HG02981 (cell line): Measurements from ENCODE around the gene MXRA7.
A peak's percentile ranks its signal among the peaks of the same experiment; 100 is the strongest.

Experiments used
- ATAC-seq: cut with Tn5 transposase; IDR thresholded peaks from one replicate; pipeline ENCODE4 v1.9.1; 2021; ENCODE audit warnings: mild to moderate bottlenecking, moderate library complexity; ENCODE audit not compliant: unreplicated experiment

MXRA7 gene

DNA sequence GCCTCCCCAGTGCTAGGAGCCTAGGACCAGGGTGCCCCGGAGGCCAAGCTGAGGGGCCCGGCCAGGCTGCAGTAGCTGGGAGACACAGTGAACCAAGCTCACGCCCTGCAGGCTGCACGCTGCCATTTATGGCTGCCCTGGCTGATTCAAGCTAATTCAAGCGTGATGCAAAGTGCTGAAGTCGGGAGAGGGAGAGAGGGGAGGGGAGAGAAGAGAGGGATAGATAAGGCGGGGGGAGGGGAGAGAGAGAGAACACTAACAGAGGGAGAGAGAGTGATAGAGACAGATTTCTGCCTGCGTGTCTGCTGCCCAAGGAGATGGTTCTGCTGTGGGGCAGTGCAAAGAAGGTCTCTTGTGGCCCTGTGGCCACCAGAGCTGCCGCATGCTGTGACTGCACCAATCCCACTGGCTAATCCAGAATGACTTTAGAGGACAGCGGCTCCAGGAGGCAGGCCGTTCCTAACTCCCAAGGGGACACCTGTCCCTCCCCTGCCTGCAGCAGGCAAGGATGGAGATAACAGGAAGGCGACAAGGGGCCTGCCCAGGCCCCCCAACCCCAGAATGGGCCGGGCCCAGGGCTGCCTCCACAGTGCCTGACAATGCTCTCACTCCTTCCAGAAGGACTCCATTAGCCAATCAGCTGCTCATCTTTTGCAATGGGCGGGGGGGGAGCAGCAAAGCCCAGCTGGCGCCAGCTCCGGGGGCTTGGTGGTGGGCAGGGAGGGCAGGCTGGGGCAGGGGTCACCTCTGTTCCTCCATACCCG lies 12.9 kb downstream of the MXRA7 start:
- no peak for ATAC-seq

DNA sequence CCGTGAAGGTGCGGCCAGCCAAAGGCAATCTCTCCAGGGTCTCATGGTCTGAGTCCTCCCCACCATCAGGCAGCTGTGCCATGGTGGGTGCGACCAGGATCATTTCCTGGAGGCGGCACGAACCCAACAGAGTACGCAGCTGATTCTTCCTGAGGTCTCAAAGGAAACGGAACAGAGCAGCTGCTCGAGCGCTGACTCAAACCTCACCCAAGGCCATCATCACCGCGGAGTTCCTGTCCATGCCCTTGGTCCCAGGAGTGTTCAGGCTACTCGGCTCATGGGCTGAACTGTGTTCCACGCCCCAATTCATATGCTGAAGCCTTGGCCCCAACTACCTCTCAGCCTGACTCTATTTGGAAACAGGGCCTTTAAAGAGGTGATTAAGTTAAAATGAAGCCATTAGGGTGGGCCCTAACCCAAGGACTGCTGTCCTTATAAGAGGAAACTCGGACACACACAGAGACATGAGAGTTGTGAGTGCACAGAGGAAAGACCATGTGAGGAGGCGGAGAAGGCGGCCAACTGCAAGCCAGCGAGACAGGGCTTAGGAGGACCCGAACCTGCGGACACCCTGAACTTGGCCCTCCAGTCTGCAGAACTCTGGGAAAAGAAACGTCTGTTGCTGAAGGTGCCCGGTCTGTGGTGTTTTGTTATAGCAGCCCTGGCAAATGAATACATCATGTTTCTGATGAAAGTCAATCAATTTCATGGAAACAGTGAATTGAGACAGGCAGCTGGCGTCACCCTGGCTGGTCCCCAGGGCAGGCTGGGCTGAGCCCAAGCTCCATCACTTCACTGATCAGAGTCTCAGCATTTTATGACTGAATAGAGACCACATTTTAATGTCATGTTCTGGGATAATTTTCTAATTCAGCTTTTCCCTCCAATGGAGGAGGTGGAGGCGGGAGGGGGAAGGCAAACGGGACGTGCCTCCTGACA lies 13.7 kb downstream of the MXRA7 start:
- peak; percentile 78 for ATAC-seq

DNA sequence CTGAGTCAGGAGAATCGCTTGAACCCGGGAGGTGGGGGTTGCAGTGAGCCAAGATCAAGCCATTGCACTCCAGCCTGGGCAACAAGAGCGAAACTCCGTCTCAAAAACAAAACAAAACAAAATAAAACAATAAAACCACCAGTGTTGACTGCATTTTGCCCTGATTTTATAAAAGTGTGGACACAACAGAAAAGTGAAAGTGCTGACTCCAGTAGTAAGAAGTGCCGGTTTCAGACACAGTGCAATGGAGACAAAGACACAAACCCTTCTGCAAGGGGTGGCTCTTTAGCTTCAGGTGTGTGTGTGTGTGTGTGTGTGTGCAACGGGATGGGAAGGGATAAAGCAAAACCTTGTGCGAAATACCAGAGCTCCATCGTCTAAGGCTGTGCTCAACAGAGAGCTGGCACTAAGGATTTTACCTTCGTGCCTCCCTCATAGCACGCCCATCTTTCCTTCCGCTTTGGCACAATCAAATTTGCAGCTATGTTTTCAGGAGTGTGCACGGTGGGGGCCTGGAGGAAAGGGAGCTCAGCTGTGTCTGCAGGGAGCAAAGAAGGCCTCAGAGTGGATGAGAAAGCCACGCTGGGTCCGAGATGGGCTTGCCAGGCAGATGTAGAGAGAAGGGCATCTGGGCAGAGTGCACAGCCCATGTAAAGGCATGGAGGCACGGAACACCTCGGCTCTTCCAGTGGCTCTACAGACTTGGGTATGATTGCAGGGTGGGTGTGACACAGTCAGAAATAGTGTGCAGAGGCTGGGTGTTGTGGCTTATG lies 15.5 kb downstream of the MXRA7 start:
- no peak for ATAC-seq

DNA sequence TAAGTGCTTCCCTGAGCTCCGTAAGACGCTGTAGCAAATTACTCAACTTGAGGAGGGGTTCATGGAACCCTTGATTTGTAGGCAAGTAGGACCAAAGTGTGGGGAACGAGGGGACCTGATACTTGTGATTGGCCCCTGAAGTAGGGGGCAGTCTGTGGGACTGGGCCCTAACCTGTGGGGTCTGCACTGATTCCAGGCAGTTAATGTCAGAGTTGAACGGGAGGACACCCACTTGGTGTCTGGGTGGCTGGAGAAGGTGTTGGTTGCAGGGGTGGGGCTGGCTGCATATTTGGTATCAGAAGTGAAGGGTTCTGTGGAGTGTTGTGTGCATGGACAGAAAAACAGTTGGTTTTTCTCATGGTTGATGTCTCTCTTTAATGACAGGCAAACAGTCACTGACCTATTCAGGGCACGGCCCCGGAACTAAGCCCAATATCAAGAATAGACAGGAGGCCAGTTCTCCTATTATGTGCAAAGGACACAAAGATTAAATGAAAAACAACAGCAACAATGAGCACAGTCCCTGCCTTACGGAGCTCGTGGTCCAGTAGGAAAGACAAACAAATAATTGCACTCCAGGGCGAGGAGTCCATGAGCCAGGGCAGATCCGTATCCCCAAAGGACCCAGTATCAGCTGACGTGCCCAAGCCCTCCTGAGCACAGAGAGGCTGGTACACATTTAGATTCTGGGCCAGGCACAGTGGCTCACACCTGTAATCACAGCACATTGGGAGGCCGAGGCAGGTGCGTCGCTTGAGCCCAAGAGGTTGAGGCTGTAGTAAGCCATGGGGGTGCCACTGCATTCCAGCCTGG lies 19.2 kb downstream of the MXRA7 start:
- ATAC-seq: no peak

DNA sequence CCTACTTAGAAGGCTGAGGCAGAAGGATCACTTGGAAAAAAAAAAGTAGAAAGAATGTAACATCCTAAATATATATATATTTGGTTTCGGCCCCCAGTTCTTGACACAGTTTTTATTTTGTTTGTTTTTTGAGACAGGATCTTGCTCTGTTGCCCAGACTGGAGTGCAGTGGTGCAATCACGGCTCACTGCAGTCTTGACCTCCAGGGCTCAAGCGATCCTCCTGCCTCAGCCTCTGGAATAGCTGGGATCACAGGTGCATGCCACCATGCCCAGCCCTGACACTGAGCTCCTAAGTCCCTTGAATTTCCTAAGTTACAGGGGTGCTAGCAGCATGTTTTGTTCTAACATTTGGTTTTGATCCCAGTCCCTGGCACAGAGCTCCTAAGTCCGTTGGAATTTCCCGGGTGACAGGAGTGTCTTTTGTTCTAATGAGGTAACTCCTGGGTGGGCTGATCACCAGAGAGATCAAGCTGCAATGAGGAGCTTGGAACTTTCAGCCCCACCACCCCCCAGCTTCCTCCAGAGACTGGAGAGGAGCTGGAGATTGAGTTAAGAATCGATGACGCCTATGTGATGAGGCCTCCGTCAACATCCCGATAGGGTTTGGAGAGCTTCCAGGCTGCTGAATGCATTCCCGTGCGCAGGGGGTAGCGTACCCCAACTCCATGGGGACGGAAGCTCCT lies 20.0 kb downstream of the MXRA7 start:
- ATAC-seq: no peak

DNA sequence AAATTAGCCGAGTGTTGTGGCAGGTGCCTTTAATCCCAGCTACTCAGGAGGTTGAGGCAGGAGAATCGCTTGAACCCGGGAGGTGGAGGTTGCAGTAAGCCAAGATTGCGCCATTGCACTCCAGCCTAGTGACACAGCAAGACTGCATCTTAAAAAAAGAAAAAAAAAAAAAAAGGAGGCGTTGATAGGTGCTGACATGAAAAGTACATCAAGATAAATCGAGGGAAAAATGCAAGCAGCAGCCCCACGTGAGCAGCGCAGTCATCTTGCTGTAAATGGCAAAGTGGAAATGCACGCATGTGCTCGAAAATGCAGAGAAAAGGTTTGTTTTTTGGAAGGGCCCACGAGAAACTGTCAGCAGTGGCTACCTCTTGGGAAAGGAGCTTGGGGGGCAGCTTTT lies 20.9 kb downstream of the MXRA7 start:
- ATAC-seq: no peak

DNA sequence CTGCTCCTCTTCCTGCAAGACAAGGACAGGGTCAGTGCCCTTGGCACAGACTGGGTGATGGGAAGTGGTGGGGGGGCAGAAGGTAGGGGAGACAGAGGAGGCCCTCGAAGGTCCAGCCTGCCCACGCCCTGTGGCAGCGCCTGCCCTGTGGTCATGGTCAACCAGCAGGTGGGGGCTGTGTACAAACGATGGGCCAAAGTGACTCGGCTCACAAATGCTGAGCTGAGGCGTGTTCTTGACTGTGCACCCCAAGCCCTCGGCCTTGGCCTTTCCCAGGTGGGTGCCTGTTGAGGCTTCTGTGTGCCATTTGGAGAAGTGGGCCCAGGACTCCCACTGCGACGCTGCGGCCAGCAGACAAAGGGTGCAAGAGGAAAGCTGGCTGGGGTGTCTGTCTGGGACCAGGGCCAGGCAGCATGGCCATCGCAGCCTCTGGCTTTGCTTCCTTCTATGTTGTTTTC lies 22.6 kb downstream of the MXRA7 start:
- no peak for ATAC-seq

DNA sequence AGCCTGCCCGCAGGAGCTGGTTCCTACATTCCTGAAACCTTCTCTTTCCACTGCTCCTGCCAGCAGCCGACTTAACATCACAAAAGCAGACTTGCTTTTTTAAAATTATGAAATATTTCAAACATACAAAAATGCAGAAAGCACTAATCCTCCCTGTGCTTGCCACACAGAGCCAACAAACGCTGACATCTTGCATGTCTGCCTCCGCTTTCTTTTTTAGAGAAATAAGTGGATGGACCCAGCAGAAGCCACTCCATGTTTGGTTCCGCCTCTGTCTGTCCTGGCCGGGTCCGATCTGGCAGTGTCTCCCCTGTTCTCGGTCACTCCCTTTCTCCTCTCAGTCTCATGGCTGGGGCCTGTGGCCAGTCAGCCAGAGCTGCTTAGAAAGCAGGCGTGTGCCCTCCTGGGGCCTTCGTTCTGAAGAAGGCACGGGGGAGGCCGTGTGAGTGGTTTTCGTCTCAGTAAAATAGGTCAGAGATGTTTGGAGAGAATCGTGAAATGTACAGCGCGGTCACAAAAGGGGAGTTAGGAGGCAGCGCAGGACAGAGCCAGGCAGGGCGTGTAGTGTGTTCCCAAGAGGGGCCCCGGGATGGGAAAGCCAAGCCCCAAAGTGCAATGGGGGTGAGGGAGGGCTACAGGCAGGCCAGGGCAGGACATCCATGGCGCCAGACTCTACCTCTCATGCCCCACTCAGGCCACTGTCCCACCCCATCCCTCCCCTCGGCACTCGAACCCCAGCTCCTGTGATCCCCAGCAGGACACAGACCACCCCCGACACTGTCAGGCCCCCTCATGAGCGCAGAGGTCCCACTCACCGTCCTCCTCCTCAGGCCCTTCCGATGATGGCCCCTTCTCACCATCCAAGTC lies 23.2 kb downstream of the MXRA7 start:
- ATAC-seq: no peak

DNA sequence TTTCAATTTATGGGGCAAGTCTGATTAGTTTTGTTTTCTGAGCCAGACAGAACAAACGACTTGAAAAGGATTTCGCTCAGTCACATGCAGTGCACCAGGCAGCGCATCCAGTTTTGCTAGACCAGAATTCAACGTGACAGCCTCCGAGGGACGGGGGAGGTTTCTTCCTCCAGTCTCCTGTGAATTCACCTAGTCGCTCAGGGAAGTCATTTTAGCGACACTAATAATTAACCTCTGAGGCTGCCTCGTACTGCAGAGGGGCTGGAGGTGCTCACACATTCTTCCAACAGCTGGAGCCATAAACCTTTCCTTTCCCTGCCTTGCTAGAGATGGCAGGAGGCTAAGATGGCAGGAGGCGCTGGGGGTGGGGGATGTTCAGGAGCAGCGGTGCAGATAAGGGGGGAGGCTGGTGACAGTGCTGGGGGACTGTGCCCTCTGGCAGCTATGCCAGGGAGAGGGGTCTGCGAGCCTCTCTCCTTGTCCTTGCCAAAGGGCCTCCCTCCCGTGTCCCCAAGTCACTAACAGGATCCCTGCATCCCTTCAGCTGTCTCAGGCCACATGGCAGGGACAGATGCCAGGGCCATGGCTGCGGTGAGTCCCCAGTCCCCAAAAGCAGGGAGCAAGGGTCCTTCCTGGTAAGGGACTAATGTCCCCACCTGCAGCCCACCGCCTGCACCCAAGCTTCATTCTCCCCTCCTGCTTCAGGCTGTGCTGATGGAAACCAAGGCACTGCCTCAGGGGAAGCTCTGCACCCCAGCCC lies 24.0 kb downstream of the MXRA7 start:
- ATAC-seq: no peak

DNA sequence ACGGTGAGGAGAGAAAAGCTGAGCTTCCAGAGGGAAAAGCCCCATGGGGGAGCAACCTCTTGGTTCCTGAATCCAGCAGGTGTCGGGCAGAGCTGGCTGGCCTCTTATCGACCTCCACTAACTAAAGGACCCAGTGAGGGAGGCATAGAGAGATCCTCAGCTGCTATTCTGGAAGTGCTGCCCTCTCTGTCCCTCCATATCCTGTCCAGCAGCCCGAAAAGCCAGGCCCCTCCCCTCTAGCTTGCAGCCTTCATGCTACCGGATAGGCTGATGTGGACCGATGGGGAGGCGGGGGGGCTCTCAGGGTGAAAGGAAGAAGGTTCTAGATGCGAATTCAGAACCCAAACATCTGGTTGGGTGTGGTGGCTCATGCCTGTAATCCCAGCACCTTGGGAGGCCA lies 24.9 kb downstream of the MXRA7 start:
- ATAC-seq: no peak

DNA sequence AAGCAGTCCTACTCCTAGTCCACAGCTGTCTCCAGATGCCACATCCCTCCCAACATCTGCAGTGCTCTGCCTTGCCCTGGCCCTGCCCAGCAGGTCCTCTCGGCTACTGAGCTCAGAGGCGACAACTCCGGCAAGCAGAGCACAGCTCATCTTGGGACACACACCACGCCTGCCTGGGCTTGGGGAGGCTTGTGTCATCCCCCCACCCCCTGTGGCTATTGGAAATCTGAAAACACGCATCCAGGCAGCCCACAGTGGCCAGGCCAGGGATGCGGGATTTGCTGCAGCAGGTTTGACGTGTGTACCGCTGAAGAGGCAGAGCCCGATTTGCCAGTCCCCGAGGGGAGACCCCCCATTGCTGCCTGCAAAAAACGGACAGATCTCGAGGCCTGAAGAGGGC lies 25.4 kb downstream of the MXRA7 start:
- ATAC-seq: no peak

DNA sequence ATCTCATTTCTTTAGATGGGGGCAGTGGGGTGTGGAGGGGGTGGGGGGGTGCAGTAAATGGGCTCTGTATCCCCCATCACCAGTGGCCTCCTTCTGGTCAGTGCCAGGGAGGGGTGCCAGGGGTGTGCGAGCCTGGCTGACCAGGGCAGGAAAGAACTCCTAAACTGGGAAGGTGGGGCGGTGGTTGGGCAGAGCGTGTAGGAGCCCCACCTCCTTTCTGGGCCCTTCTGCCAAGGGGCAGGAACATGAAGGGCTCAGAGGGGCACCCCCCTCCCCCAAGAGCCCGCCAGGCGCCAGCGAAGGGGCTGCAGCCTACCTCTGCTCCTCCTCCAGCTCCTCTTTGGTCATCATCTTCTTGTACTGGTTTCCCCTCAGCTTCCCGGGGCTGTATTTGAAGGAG lies 26.0 kb downstream of the MXRA7 start:
- no peak for ATAC-seq

DNA sequence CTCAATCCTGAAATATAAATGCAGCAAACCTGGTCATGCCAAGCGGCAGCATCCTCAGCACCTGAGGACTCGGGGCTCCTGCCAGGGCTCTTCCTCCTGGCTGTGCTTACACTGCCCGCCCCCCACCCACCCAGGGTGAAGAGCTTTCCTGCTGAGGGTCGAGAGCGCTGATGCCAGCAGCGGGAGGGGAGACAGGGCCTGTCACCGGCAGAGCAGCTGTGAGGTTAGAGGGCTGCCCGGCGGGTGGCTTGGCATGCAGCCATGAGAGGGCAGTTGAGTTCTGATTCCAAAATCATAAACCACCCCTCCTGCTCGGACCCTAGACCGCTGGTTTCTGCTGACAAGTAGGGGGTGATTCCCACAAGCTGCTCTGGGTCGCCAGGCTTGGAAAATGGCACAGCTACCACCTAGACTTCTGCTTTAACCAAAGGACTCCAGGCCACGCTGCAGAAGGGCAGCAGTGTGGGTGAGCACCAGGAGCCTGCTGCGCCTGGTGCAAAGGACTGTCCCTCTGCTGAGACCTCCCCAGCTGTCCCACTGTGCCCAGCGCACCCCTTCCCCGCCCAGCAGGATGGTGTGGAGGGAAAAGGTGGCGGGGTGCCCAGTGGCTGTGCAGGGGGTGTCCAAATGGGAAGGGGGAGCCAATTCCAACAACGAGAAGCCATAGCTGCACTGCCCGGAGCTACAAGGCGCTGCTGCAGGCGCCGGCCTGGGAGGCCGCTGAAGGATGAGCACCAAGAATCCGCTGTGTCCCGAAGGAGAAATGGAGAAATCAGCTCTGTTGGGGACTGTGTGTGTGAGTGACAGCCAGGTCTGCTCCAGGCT lies 26.6 kb downstream of the MXRA7 start:
- ATAC-seq: no peak

DNA sequence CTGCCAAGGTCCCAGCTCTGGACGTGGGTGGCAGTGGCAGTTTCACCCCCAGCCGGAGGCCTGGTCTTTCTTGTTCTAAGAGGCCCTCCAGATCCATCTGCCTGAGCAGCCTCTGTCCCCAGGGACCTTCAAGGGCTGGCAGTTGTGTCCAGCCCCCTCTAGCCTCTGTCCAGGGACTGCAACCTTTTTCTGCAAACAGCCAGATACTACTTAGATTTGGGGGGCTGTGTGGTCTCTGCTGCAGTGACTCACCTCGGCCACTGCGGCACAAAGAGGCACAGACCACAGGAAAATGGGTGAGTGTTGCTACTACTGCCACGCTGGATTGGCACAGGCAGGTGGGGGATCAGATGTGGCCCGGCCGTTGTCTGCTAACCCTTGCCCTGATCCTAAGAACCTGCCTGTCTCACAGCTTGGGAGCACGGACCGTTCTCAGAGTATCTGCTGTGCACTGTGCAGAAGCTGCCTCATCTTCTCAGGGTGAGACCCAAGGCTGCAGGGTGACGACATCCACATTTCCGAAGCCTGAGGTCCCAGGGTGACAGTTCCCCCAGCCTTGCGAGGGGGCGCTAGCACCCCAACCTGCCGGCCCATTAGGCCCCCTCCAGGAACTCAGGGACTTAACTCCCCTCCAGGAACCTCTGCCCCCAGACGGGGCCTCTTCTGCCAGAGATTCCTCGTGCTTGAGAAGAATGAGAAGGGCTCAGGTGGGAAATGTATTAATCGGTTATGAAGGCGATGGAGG lies 27.6 kb downstream of the MXRA7 start:
- ATAC-seq: no peak

DNA sequence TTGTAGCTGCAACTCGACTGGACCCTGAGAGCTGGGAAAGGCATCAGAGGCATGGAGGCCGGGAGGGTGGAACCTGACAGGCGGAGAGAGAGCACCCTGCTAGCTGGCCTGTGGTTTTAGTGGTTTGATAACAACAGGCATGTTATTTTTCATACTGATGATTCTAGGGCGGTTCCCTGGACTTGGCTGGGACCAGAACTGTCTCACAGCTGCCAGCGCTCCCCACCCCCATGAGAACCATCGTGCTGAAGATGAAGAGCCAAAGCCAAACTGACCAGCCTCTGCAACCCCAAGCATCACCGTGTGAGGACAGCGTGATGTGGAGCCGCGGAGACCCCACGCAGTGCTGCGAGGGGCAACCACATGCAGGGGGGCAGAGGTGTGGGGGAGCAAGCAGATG lies 28.5 kb downstream of the MXRA7 start:
- ATAC-seq: no peak

DNA sequence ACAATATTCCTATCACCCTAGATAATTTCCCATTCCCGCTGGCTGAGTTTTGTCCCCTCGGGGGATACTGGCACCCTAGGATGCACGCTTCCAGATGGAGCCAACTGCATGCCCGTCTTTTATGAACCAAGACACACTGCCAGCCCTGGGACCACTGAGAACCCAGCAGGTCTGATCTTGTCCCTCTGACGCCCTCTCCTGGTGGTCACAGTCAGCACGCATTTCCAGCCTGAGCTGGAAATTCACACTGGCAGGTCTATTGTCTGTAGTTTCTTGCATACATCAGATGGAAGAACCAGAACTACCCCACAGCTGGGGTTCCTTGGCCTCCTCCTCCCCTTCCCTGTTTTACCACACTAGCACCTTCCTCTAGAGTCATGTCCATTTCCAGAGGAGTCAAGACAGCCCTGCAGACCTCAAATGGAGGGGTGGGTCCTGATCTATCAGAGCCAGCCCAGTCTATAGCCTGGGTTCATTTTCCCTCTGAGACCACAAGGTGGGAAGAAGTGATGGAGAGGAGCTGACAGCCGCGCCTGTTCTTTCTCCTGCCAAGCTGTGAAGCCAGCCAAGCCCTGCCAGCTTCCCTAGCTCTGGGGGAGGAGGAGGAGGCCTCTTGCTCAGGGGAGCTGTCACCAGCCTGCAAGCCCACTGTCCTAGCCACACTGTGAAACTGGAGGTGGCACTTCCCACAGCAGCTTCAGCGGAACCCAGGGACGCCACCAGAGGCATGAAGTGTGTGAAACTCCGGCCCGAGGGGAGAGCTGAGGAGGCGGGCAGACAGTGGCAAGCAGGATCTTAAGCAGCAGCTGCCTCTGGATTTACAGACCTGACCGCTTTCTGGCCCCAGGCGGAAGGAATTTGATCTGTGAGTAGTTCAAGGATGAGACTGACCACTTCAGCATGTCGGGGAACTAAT lies 29.3 kb downstream of the MXRA7 start:
- no peak for ATAC-seq
